Progenitor cell of endocrine pancreas (in vitro differentiated cells): Measurements from ENCODE around the gene MAN2B2. TPM values are rescaled to one million over a fixed set of nuclear protein-coding genes. Genes with fewer than 3 reads are reported as not detected.

Experiments
- DNase-seq: peaks from one replicate; pipeline ENCODE4 v3.0.0; 2021; ENCODE audit warnings: low spot score; ENCODE audit not compliant: unreplicated experiment
- H3K27ac Mint-ChIP-seq: 2 replicates; pipeline ENCODE4 v1.8.0; 2021; ENCODE audit warnings: mild to moderate bottlenecking, moderate library complexity, mixed read lengths
- H3K27me3 Mint-ChIP-seq: 2 replicates; pipeline ENCODE4 v1.8.0; 2021; ENCODE audit warnings: mixed read lengths
- H3K36me3 Mint-ChIP-seq: 2 replicates; pipeline ENCODE4 v1.8.0; 2022; ENCODE audit warnings: mixed read lengths; ENCODE audit not compliant: insufficient read depth
- H3K4me1 Mint-ChIP-seq: 2 replicates; pipeline ENCODE4 v1.8.0; 2021; ENCODE audit warnings: low read depth, mixed read lengths
- H3K4me3 Mint-ChIP-seq: 2 replicates; pipeline ENCODE4 v1.8.0; 2021; ENCODE audit warnings: low read depth, mild to moderate bottlenecking, moderate library complexity, mixed read lengths
- H3K9me3 Mint-ChIP-seq: 2 replicates; pipeline ENCODE4 v1.8.0; 2021; ENCODE audit warnings: low read depth, mixed read lengths
- CTCF ChIP-seq: fragments of 200-600 bp; sonication (generic); IDR thresholded peaks from one replicate; pipeline ENCODE4 v1.5.0; 2021; ENCODE audit warnings: antibody characterized with exemption, mild to moderate bottlenecking; ENCODE audit not compliant: unreplicated experiment
- total RNA-seq: library from RNA; stranded (reverse); gene quantifications from 2 replicates; pipeline ENCODE4 v1.2.1, GENCODE V29; 2021

Gene MAN2B2
- total RNA-seq, 1 donor from 2014 or later = 25.4 TPM

GRCh38 chr4:6619466-6620255 lies 44.7 kb downstream of the MAN2B2 start:
- no peak overlapping the region for H3K4me3 Mint-ChIP-seq
- no peak for TF ChIP-seq CTCF
- H3K9me3 Mint-ChIP-seq = no peaks in the 10 kb centered on the region
- H3K27ac Mint-ChIP-seq = no peak overlapping the region
- peaks cover 15% of the 10 kb centered on the region for H3K36me3 Mint-ChIP-seq
- H3K27me3 Mint-ChIP-seq = no peaks in the 10 kb centered on the region
- DNase-seq = no peak
- no peaks in the 10 kb centered on the region for H3K4me1 Mint-ChIP-seq

- Mint-ChIP-seq H3K36me3 (peaks cover 15% of the 10 kb centered on the region), H3K4me3 (no peak overlapping the region), H3K27ac (no peak overlapping the region), H3K9me3 (no peaks in the 10 kb centered on the region), H3K4me1 (no peaks in the 10 kb centered on the region), H3K27me3 (no peaks in the 10 kb centered on the region)
- TF ChIP-seq CTCF = no peak
- no peak for DNase-seq
Observed at GRCh38 chr4:6620296-6620695, 45.3 kb downstream of the MAN2B2 start.

- DNase-seq = no peak
- Mint-ChIP-seq H3K27ac (no peak overlapping the region), H3K4me1 (no peaks in the 10 kb centered on the region), H3K4me3 (no peak overlapping the region), H3K36me3 (peaks cover 14% of the 10 kb centered on the region), H3K27me3 (no peaks in the 10 kb centered on the region), H3K9me3 (no peaks in the 10 kb centered on the region)
- no peak for TF ChIP-seq CTCF
Observed at GRCh38 chr4:6620891-6621555, 46.0 kb downstream of the MAN2B2 start.

GRCh38 chr4:6621556-6621927 lies 46.6 kb downstream of the MAN2B2 start:
- no peaks in the 10 kb centered on the region for H3K27me3 Mint-ChIP-seq

GRCh38 chr4:6622744-6623143 lies 47.8 kb downstream of the MAN2B2 start:
- Mint-ChIP-seq H3K36me3 (peaks cover 8% of the 10 kb centered on the region), H3K4me3 (no peak overlapping the region), H3K27me3 (no peaks in the 10 kb centered on the region), H3K4me1 (no peaks in the 10 kb centered on the region), H3K27ac (no peak overlapping the region), H3K9me3 (no peaks in the 10 kb centered on the region)
- TF ChIP-seq CTCF = no peak
- no peak for DNase-seq

More at GRCh38 chr4:6621556-6621927, 46.6 kb downstream of the MAN2B2 start:
- peaks cover 10% of the 10 kb centered on the region for H3K36me3 Mint-ChIP-seq
- DNase-seq = no peak
- H3K9me3 Mint-ChIP-seq = no peaks in the 10 kb centered on the region
- no peaks in the 10 kb centered on the region for H3K4me1 Mint-ChIP-seq
- H3K27ac Mint-ChIP-seq = no peak overlapping the region
- no peak for TF ChIP-seq CTCF
- H3K4me3 Mint-ChIP-seq = no peak overlapping the region
